Sigmoid colon (tissue), 4 donors: Measurements from ENCODE around the gene ZNF410.

Experiments
- CTCF ChIP-seq, 4 experiments: fragments of 450-650 bp in 3 of 4; fragments of 200-600 bp in 1 of 4; IDR thresholded peaks; one replicate each; pipeline ENCODE4 v1.5.1; 2016 to 2019; ENCODE audit warnings: antibody characterized with exemption in 4 of 4, mild to moderate bottlenecking in 3 of 4, moderate library complexity in 2 of 4
- POLR2A ChIP-seq, 2 donors: fragments of 450-650 bp; IDR thresholded peaks; one replicate each; pipeline ENCODE4 v1.6.1; 2016; ENCODE audit warnings: antibody characterized with exemption in 2 of 2, mild to moderate bottlenecking in 2 of 2, moderate library complexity in 2 of 2
- POLR2AphosphoS5 ChIP-seq, 4 donors: sonication (generic); formaldehyde crosslinking; IDR thresholded peaks; one replicate each; pipeline ENCODE4 v1.6.1; 2017; ENCODE audit warnings: antibody characterized with exemption in 4 of 4

GRCh38 chr14:73968885-73969284 is 82.2 kb downstream of the ZNF410 start:
- no peak for TF ChIP-seq CTCF (IDR thresholded peaks at IDR 0.05)
- TF ChIP-seq POLR2A (IDR thresholded peaks at IDR 0.05), result no peak
- TF ChIP-seq POLR2AphosphoS5 (IDR thresholded peaks at IDR 0.05), result no peak
